ENCODE measurements around the gene NRAP. TPM values are rescaled to one million over a fixed set of nuclear protein-coding genes. Genes with fewer than 3 reads are reported as not detected.

Gene NRAP
- total RNA-seq, 1 experiment from 2014 or later: not detected

GRCh38 chr10:113550365-113550764, 113.5 kb downstream of the NRAP start:
- Histone ChIP-seq H2BK120ac (ENCODE audit: low read depth, low read length, poor library complexity, severe bottlenecking) (no peak overlapping the region), H3K9me3 (ENCODE audit: control insufficient read depth, low read depth, low read length) (no peaks in the 10 kb centered on the region), H3K9ac (ENCODE audit: extremely low read depth, insufficient read length, low read length) (no peak overlapping the region), H3K79me1 (ENCODE audit: insufficient read depth, low read depth, low read length, poor library complexity, severe bottlenecking) (no peaks in the 10 kb centered on the region), H3K27ac (ENCODE audit: insufficient read length, low read depth, low read length) (no peak overlapping the region), H3K14ac (ENCODE audit: insufficient read depth, low read length) (no peak overlapping the region), H4K8ac (replicated peaks; ENCODE audit: insufficient read length, low read depth, low read length) (no peak overlapping the region), H3K23me2 (ENCODE audit: insufficient read length, low read depth, low read length, poor library complexity, severe bottlenecking) (no peaks in the 10 kb centered on the region), H3T11ph (ENCODE audit: low read length) (no peak overlapping the region), H3K23ac (ENCODE audit: insufficient read length, low read depth, low read length) (no peak overlapping the region), H2AK5ac (ENCODE audit: insufficient read length, low read length) (no peak overlapping the region), H3K79me2 (ENCODE audit: insufficient read depth, low read length) (no peaks in the 10 kb centered on the region), H2AFZ (ENCODE audit: low read length) (no peak overlapping the region), H3K18ac (ENCODE audit: insufficient read length, low read depth, low read length) (no peak overlapping the region), H2BK5ac (ENCODE audit: insufficient read length, low read length) (no peak overlapping the region), H3K4me1 (ENCODE audit: insufficient read depth, low read length) (no peaks in the 10 kb centered on the region), H4K5ac (ENCODE audit: insufficient read length, low read depth, low read length) (no peak overlapping the region), H3K4me2 (ENCODE audit: insufficient read depth, insufficient read length, low read length) (no peak overlapping the region), H3K4ac (ENCODE audit: low read depth, low read length) (no peak overlapping the region), H2BK12ac (ENCODE audit: insufficient read length, low read depth, low read length) (no peak overlapping the region), H3K56ac (ENCODE audit: insufficient read length, low read depth, low read length) (no peak overlapping the region), H2BK15ac (ENCODE audit: low read depth, low read length) (no peak overlapping the region), H4K20me1 (ENCODE audit: control insufficient read depth, insufficient read depth, insufficient read length) (peaks cover 3% of the 10 kb centered on the region), H3K27me3 (ENCODE audit: insufficient read depth, low read length) (peaks cover 32% of the 10 kb centered on the region; the same call in 1 of the 2 replicates), H2BK20ac (ENCODE audit: low read depth, low read length, poor library complexity, severe bottlenecking) (no peak overlapping the region), H4K91ac (ENCODE audit: insufficient read length, low read depth, low read length) (no peak overlapping the region)
- Mint-ChIP-seq H3K4me1 (peaks cover 9 to 15% of the 10 kb centered on the region in 2 experiments; a peak in 2 of 4 replicates), H3K27me3 (ENCODE audit: low read depth) (peaks cover 100% of the 10 kb centered on the region), H3K27ac (no peak overlapping the region), H3K36me3 (ENCODE audit: insufficient read depth in 1 of 3, low read depth in 3 of 3) (no peaks in the 10 kb centered on the region), H3K4me3 (no peak overlapping the region), H3K9me3 (no peaks in the 10 kb centered on the region; a peak in 1 of 5 replicates)
- TF ChIP-seq CTCF (conservative IDR thresholded peaks at IDR 0.05): no peak
- no CpG with 5 or more reads among the region's 6 CpGs for WGBS (ENCODE audit: extremely low coverage, insufficient read length, low lambda C conversion rate)
- no peak for DNase-seq

Measured in H9 (cell line).